ENCODE measurements around the gene SLC25A4. TPM values are rescaled to one million over a fixed set of nuclear protein-coding genes. Genes with fewer than 3 reads are reported as not detected.

The SLC25A4 gene
- total and polyA plus RNA-seq, 10 of the 15 experiments (the other 5 are each of a cell fraction or from before 2014, with no cell fraction given): 12.6 to 161 (median 38.2) TPM

DNA sequence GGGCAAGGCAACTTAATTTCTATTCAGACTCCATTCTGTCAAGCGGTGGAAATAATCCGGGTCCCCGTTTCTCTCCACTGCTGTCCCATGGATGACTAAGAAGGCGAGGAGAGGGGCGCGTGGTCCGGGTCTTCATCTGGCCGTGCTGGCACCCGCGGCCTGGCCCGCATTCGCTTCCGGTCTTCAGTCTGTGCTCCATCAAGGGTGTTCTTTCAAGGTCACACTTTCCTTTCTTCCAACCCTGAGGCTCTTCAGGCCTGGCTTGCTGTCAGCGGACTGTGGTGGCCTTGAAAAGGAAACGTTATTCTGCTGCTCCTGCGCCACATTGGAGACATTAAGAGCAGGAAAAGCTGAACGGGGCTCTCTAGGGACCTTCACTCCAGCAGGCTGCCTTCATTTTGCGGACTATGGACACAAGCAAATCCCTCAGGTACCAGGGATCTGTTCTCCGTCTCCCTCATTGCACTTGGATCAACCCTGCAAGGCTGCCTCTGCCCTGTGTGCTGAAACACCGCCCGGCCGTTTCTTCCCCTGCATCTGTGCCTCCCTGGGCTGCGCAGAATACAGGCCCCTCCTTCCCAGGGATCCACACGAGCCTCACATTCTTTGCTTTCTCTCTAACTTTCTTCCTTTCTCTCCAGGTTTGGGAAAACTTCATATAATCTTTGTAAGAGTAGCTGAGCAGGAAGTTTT, 5.7 kb upstream of the SLC25A4 start:
- no peak overlapping the region for H3K27ac ChIP-seq (ENCODE audit: control insufficient read depth, insufficient read depth)
- no peak overlapping the region for H3K4me3 ChIP-seq
- ChIA-PET CTCF (interaction anchor here (0.8 to 9.4 kb wide), 6 partner anchors 29 to 130 kb away, joined by 3 to 69 read pairs (median 5); no protein-coding TSS in a partner anchor), POLR2A (no interaction called here), SMC1A (ENCODE audit: uncharacterized antibody, unreplicated experiment) (interaction anchor here (1.7 kb wide), 1 partner anchor 99 kb away, joined by 3 read pairs; no protein-coding TSS in a partner anchor), RAD21 (ENCODE audit: unreplicated experiment) (no interaction called here)
- DNase-seq (ENCODE audit: low read depth, low spot score): no peak
- no peaks in the 10 kb centered on the region for H3K9me3 ChIP-seq (replicated peaks; ENCODE audit: control insufficient read depth, insufficient read depth, low read length)
- 71% methylated on average over 24 of the region's 24 CpGs for WGBS (ENCODE audit: insufficient coverage, insufficient replicate concordance, low lambda C conversion rate, missing lambda C conversion rate)
- no peaks in the 10 kb centered on the region for H3K79me2 ChIP-seq (ENCODE audit: control insufficient read depth, insufficient read depth, low read length)
- no TSS peak for BruUV-seq (replicated peaks)
- no peaks in the 10 kb centered on the region for H3K4me1 ChIP-seq (ENCODE audit: control insufficient read depth, insufficient read depth, low read length)
- no peaks in the 10 kb centered on the region; a peak in 1 of 4 replicates for H3K27me3 ChIP-seq (replicated peaks in 1 of 2; ENCODE audit: control insufficient read depth in 2 of 2, insufficient read depth in 2 of 2, low read length in 1 of 2)
- intact Hi-C loops (cut with micrococcal nuclease; ENCODE audit: unreplicated experiment) (loop anchor here (2.0 to 10.0 kb wide), 2 partner anchors 167 to 393 kb away; no protein-coding TSS in a partner anchor), in situ Hi-C loops (cut with MboI) (loop anchor here (5.0 to 10.0 kb wide), 2 partner anchors 100 to 133 kb away; no protein-coding TSS in a partner anchor)
- no peaks in the 10 kb centered on the region for H4K20me1 ChIP-seq (ENCODE audit: control insufficient read depth, insufficient read depth)
- H3K4me2 ChIP-seq (ENCODE audit: control insufficient read depth, insufficient read depth): no peak overlapping the region
- H3K9ac ChIP-seq (ENCODE audit: control insufficient read depth, insufficient read depth, low read length): no peak overlapping the region
- FAIRE-seq: no peak
- H3K36me3 ChIP-seq (ENCODE audit: control insufficient read depth in 2 of 2, insufficient read depth in 2 of 2, low read length in 1 of 2): no peaks in the 10 kb centered on the region
- no peak for ATAC-seq
- TF ChIP-seq, protein P1, sequence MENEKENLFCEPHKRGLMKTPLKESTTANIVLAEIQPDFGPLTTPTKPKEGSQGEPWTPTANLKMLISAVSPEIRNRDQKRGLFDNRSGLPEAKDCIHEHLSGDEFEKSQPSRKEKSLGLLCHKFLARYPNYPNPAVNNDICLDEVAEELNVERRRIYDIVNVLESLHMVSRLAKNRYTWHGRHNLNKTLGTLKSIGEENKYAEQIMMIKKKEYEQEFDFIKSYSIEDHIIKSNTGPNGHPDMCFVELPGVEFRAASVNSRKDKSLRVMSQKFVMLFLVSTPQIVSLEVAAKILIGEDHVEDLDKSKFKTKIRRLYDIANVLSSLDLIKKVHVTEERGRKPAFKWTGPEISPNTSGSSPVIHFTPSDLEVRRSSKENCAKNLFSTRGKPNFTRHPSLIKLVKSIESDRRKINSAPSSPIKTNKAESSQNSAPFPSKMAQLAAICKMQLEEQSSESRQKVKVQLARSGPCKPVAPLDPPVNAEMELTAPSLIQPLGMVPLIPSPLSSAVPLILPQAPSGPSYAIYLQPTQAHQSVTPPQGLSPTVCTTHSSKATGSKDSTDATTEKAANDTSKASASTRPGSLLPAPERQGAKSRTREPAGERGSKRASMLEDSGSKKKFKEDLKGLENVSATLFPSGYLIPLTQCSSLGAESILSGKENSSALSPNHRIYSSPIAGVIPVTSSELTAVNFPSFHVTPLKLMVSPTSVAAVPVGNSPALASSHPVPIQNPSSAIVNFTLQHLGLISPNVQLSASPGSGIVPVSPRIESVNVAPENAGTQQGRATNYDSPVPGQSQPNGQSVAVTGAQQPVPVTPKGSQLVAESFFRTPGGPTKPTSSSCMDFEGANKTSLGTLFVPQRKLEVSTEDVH (IDR thresholded peaks at IDR 0.05; ENCODE audit: low read depth, partially characterized antibody): no peak
- TF ChIP-seq STAT3 (IDR thresholded peaks at IDR 0.05; ENCODE audit: low read depth, low read length): no peak
- TF ChIP-seq, protein P2, sequence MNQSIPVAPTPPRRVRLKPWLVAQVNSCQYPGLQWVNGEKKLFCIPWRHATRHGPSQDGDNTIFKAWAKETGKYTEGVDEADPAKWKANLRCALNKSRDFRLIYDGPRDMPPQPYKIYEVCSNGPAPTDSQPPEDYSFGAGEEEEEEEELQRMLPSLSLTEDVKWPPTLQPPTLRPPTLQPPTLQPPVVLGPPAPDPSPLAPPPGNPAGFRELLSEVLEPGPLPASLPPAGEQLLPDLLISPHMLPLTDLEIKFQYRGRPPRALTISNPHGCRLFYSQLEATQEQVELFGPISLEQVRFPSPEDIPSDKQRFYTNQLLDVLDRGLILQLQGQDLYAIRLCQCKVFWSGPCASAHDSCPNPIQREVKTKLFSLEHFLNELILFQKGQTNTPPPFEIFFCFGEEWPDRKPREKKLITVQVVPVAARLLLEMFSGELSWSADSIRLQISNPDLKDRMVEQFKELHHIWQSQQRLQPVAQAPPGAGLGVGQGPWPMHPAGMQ (IDR thresholded peaks at IDR 0.05; ENCODE audit: borderline replicate concordance): no peak
- no peak for TF ChIP-seq BACH1 (IDR thresholded peaks at IDR 0.05; ENCODE audit: borderline replicate concordance)
- TF ChIP-seq, protein P3, sequence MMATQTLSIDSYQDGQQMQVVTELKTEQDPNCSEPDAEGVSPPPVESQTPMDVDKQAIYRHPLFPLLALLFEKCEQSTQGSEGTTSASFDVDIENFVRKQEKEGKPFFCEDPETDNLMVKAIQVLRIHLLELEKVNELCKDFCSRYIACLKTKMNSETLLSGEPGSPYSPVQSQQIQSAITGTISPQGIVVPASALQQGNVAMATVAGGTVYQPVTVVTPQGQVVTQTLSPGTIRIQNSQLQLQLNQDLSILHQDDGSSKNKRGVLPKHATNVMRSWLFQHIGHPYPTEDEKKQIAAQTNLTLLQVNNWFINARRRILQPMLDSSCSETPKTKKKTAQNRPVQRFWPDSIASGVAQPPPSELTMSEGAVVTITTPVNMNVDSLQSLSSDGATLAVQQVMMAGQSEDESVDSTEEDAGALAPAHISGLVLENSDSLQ (IDR thresholded peaks at IDR 0.05): no peak
- TF ChIP-seq RAD21 (IDR thresholded peaks at IDR 0.05; ENCODE audit: insufficient read depth, low read depth, low read length): no peak
- TF ChIP-seq, protein P4, sequence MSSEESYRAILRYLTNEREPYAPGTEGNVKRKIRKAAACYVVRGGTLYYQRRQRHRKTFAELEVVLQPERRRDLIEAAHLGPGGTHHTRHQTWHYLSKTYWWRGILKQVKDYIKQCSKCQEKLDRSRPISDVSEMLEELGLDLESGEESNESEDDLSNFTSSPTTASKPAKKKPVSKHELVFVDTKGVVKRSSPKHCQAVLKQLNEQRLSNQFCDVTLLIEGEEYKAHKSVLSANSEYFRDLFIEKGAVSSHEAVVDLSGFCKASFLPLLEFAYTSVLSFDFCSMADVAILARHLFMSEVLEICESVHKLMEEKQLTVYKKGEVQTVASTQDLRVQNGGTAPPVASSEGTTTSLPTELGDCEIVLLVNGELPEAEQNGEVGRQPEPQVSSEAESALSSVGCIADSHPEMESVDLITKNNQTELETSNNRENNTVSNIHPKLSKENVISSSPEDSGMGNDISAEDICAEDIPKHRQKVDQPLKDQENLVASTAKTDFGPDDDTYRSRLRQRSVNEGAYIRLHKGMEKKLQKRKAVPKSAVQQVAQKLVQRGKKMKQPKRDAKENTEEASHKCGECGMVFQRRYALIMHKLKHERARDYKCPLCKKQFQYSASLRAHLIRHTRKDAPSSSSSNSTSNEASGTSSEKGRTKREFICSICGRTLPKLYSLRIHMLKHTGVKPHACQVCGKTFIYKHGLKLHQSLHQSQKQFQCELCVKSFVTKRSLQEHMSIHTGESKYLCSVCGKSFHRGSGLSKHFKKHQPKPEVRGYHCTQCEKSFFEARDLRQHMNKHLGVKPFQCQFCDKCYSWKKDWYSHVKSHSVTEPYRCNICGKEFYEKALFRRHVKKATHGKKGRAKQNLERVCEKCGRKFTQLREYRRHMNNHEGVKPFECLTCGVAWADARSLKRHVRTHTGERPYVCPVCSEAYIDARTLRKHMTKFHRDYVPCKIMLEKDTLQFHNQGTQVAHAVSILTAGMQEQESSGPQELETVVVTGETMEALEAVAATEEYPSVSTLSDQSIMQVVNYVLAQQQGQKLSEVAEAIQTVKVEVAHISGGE (CRISPR knock-in tag; IDR thresholded peaks at IDR 0.05): no peak
- no peak for TF ChIP-seq BHLHE40 (IDR thresholded peaks at IDR 0.05; ENCODE audit: borderline replicate concordance in 1 of 2, low read depth in 2 of 2, low read length in 1 of 2)
- no peak overlapping the region for H2AFZ ChIP-seq (ENCODE audit: control insufficient read depth, low read depth, low read length)
